Measurements from ENCODE around the gene PGS1.
A peak's percentile ranks its signal among the peaks of the same experiment; 100 is the strongest.

Gene PGS1

GRCh38 chr17:78383725-78384471, 5.4 kb downstream of the PGS1 start:
- no peak for DNase-seq (ENCODE audit: low read depth, low spot score)
- no peak overlapping the region for H3K27ac ChIP-seq
- no peak overlapping the region for H3K4me3 ChIP-seq

GRCh38 chr17:78384479-78385175, 6.2 kb downstream of the PGS1 start:
- no peak for TF ChIP-seq POLR2AphosphoS5 (IDR thresholded peaks at IDR 0.05; ENCODE audit: borderline replicate concordance, low read depth, low read length)
- no peak overlapping the region for H3K9ac ChIP-seq (ENCODE audit: insufficient read length)
- no peaks in the 10 kb centered on the region for H3K36me3 ChIP-seq (ENCODE audit: insufficient read depth, low read length)
- no peak overlapping the region for H3K27ac ChIP-seq
- H3K4me3 ChIP-seq: no peak overlapping the region
- no peaks in the 10 kb centered on the region for H3K9me3 ChIP-seq (ENCODE audit: low read depth, low read length)
- DNase-seq (ENCODE audit: low read depth, low spot score): no peak

More at GRCh38 chr17:78383725-78384471, 5.4 kb downstream of the PGS1 start:
- no peaks in the 10 kb centered on the region for H3K36me3 ChIP-seq (ENCODE audit: insufficient read depth, low read length)
- no peak overlapping the region for H3K9ac ChIP-seq (ENCODE audit: insufficient read length)
- H3K9me3 ChIP-seq (ENCODE audit: low read depth, low read length): no peaks in the 10 kb centered on the region
- TF ChIP-seq FOXP2 (optimal IDR thresholded peaks at IDR 0.05; ENCODE audit: control extremely low read depth, extremely low read length, insufficient read depth) (no peak), POLR2AphosphoS5 (IDR thresholded peaks at IDR 0.05; ENCODE audit: borderline replicate concordance, low read depth, low read length) (no peak), EZH2 (IDR thresholded peaks at IDR 0.05) (no peak)

DNA sequence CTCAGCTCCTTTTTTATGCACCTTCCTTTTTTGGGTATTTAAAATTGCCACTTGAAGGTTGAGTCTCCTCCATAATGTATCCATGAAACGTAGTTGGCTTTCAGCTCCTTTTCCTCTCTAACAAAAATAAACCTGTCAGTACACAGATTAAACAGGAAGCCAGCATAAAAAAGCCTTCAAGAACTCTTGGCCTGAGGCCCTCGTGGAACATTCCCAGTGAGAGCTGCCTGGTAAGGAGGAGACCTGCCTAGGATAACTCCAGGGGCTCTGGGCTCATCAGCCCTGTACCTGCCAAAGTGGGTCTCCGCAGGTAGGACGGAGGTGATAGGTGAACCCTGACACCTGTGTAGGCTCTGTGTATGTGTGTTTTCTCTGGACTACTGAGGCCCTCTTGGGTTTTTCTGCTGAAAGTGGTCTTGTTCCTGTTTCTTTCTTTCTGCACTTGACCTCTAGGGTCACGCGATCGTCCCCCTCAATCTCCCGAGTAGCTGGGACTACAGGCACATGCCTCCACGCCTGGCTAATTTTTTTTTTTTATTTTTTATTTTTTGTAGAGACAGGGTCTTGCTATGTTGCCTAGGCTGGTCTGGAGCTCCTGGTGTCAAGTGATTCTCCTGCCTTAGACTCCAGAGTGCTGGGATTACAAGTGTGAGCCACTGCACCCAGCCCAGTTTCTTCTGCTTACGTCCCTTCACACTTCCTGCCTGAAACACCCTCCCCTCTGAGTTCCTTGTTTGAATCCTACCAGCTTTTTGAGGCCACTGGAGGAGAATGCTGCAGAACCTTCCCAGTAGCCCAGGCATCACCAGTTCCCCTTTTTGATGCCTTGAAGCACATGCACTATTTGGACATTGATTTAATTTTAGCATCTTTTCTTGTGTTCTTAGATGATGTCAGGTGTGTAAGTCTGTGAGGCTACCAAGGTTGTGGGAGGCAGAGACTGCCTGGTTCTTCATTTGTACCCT, 9.8 kb downstream of the PGS1 start:
- no peaks in the 10 kb centered on the region for H3K36me3 ChIP-seq (ENCODE audit: insufficient read depth, low read length)
- H3K27ac ChIP-seq: no peak overlapping the region
- H3K4me3 ChIP-seq: no peak overlapping the region
- TF ChIP-seq FOXP2 (optimal IDR thresholded peaks at IDR 0.05; ENCODE audit: control extremely low read depth, extremely low read length, insufficient read depth) (no peak), EZH2 (IDR thresholded peaks at IDR 0.05) (no peak), POLR2AphosphoS5 (IDR thresholded peaks at IDR 0.05; ENCODE audit: borderline replicate concordance, low read depth, low read length) (no peak)
- DNase-seq (ENCODE audit: low read depth, low spot score): no peak
- H3K9ac ChIP-seq (ENCODE audit: insufficient read length): no peak overlapping the region
- H3K9me3 ChIP-seq (ENCODE audit: low read depth, low read length): no peaks in the 10 kb centered on the region

DNA sequence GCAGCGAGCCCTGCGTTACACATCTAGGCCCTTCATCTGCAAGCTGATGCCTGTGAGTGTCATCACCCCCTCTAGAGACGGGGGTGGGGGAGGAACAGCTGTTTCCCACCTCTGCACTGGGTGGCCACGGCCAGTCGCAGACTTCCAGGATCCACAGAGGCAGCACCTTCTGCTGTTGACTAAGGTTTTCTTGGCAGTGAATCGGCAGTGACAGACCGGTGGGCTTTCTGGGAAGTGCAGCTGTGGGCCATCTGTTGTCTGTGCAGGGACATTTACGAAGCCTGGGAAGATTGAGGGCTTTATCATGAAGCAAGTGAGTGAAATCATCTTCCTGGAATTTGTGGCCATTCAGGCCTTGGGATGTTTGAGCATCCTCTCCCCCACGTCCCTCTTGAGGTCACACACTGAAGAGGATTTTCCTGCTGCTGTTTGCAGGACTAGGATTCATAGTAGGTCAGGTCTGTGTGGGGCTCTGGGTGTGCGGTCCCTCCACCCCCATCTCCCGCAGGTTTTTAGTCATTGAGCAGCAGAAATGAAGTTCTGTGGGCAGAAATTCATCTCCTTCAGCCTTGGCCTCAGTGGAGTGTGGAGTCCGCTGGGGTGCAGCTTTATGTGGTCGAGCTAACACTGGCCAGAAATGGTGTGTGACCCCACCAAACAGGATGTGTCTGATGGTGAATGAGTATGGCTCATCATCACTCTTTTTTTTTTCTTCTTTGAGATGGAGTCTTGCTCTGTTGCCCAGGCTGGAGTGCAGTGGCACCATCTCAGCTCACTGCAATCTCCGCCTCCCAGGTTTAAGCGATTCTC, 12.0 kb downstream of the PGS1 start:
- Histone ChIP-seq H3K36me3 (ENCODE audit: insufficient read depth, low read length) (peaks cover 4% of the 10 kb centered on the region; the same call in 1 of the 2 replicates), H3K4me3 (no peak overlapping the region), H3K27ac (no peak overlapping the region), H3K9ac (ENCODE audit: insufficient read length) (no peak overlapping the region), H3K9me3 (ENCODE audit: low read depth, low read length) (no peaks in the 10 kb centered on the region)
- no peak for DNase-seq (ENCODE audit: low read depth, low spot score)
- no peak for TF ChIP-seq FOXP2 (optimal IDR thresholded peaks at IDR 0.05; ENCODE audit: control extremely low read depth, extremely low read length, insufficient read depth)
- TF ChIP-seq POLR2AphosphoS5 (IDR thresholded peaks at IDR 0.05; ENCODE audit: borderline replicate concordance, low read depth, low read length): no peak
- no peak for TF ChIP-seq EZH2 (IDR thresholded peaks at IDR 0.05)

DNA sequence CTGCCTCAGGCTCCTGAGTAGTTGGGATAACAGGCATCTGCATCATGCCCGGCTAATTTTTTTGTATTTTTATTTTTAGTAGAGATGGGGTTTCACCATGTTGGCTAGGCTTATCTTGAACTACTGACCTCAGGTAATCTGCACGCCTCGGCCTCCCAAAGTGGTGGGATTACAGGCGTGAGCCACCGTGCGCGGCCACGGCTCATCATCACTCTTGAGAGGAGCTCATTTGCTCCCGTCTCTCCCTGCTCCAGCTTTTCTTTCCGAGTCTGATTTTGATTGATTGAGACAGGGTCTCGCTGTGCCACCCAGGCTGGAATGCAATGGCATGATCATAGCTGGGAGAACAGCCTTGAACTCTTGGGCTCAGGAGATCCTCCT, 12.6 kb downstream of the PGS1 start:
- H3K27ac ChIP-seq: no peak overlapping the region
- no peak overlapping the region for H3K4me3 ChIP-seq

DNA sequence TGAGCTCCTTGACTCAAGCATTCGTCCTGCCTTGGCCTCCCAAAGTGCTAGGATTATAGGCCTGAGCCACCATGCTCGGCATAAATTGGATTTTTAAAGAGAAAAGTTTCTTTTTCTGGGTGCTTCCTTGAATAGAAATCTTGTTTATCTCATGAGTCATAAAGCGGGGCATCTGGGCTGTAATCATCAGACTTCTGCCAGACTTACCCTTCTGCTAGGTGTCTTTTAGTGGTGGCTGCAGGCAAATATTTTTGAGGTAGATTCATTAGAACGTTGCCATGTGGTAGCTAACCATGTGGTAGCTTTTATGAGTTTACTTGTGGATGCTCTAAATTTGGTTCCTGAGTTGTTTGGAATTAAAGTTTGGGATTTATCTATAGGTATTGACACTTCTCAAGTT, 13.4 kb downstream of the PGS1 start:
- H3K27ac ChIP-seq: no peak overlapping the region
- DNase-seq (ENCODE audit: low read depth, low spot score): no peak
- no peak overlapping the region for H3K9ac ChIP-seq (ENCODE audit: insufficient read length)
- no peak overlapping the region for H3K4me3 ChIP-seq
- no peaks in the 10 kb centered on the region for H3K9me3 ChIP-seq (ENCODE audit: low read depth, low read length)
- TF ChIP-seq EZH2 (IDR thresholded peaks at IDR 0.05): no peak
- H3K36me3 ChIP-seq (ENCODE audit: insufficient read depth, low read length): peaks cover 13% of the 10 kb centered on the region; the same call in 1 of the 2 replicates

More for the DNA sequence above, 12.6 kb downstream of the PGS1 start:
- TF ChIP-seq EZH2 (IDR thresholded peaks at IDR 0.05) (no peak), FOXP2 (optimal IDR thresholded peaks at IDR 0.05; ENCODE audit: control extremely low read depth, extremely low read length, insufficient read depth) (no peak), POLR2AphosphoS5 (IDR thresholded peaks at IDR 0.05; ENCODE audit: borderline replicate concordance, low read depth, low read length) (no peak)
- Histone ChIP-seq H3K9ac (ENCODE audit: insufficient read length) (no peak overlapping the region), H3K9me3 (ENCODE audit: low read depth, low read length) (no peaks in the 10 kb centered on the region), H3K36me3 (ENCODE audit: insufficient read depth, low read length) (peaks cover 5% of the 10 kb centered on the region; the same call in 1 of the 2 replicates)
- DNase-seq (ENCODE audit: low read depth, low spot score): no peak

DNA sequence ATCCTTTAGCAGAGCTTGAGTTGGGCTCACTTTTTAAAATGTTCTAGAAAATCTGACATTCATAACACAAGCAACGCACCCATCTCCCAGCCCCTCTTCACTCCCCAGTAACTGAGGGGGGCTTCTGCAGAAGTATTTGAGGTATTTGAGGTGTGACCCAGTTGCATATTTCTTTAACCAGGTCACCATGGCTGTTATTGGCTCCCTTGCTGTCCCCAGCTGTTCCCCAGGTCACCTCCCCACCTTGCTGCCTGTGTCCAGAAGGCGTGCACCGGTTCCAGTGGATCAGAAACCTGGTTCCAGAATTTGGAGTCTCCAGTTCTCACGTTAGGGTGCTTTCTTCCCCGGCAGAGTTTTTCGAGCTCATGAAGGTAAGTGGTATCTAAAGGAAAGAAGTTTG, 13.8 kb downstream of the PGS1 start:
- peaks cover 14% of the 10 kb centered on the region; the same call in 1 of the 2 replicates for H3K36me3 ChIP-seq (ENCODE audit: insufficient read depth, low read length)
- H3K27ac ChIP-seq: 0 out of 2 replicates have a peak overlapping the region, but pooled peaks have one; percentile 2
- DNase-seq (ENCODE audit: low read depth, low spot score): no peak
- H3K9ac ChIP-seq (ENCODE audit: insufficient read length): no peak overlapping the region
- no peak for TF ChIP-seq EZH2 (IDR thresholded peaks at IDR 0.05)
- no peak for TF ChIP-seq POLR2AphosphoS5 (IDR thresholded peaks at IDR 0.05; ENCODE audit: borderline replicate concordance, low read depth, low read length)
- TF ChIP-seq FOXP2 (optimal IDR thresholded peaks at IDR 0.05; ENCODE audit: control extremely low read depth, extremely low read length, insufficient read depth): no peak
- H3K4me3 ChIP-seq: no peak overlapping the region
- H3K9me3 ChIP-seq (ENCODE audit: low read depth, low read length): no peaks in the 10 kb centered on the region
